ENCODE data around the gene ZNF474.

The ZNF474 gene

DNA sequence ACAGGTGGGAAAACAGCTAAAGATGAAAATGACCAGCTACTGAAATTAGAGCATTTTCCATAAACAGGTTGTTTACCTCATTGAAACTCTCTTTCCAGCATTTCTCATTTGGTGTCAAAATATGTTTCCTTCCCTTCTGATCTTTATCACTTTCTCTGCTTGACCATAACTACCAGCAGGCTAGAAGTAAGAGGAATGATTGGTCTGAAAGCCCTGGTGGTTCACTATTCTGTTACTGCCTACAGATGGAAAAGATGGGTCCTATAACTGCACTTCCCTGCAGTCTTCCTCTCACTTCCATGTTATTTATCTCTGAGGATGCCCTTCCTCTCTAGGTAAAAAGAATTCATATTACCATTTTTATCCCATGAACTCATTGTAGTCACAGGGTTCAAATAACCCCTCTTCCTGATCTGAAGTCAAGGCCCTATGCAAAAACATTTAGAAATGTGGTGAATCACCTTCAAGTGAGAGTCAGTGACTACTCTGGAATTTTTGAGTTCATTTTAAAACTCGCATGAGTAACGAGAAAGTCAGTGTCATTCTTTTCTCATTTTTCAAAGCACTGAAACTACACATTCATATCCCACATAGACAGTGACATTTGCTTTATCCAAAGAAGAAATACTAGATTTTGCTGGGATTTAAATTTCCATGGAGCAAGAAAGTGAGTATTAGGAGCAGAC is 51.7 kb downstream of the ZNF474 start:
- Histone ChIP-seq H3K4me3 (ENCODE audit: low read depth in 1 of 2, low read length in 2 of 2) (no peak overlapping the region), H3K27me3 (ENCODE audit: control insufficient read depth in 1 of 2, insufficient read depth in 2 of 2, low read length in 2 of 2) (no peaks in the 10 kb centered on the region), H3K9ac (ENCODE audit: low read depth in 1 of 2, low read length in 2 of 2) (no peak overlapping the region), H3K9me3 (ENCODE audit: control insufficient read depth in 1 of 2, low read length in 2 of 2) (no peaks in the 10 kb centered on the region), H3K27ac (ENCODE audit: low read depth, low read length) (no peak overlapping the region), H3K4me1 (ENCODE audit: control insufficient read depth in 1 of 2, insufficient read depth in 2 of 2, low read length in 2 of 2) (no peaks in the 10 kb centered on the region), H3K36me3 (ENCODE audit: control insufficient read depth in 1 of 2, insufficient read depth in 2 of 2, low read length in 2 of 2) (no peaks in the 10 kb centered on the region)

DNA sequence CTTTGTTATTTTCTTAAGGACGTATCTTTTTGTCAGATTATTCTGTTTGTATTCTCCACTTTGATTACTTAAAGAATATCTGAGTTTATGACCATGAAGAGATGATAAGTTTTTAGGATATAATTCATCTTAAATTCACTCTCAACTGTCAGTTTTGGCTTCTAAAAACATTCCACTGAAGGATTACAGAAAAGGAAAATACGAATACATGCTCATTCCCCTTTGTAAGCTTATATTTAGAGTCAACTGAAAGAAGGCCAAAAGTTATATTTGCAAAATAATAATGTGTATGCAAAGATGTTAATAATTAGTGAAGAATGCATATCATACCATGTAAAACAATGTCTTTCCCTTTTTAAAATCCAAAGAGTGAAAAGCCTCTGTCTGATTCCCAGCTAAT is 52.5 kb downstream of the ZNF474 start:
- Histone ChIP-seq H3K9ac (ENCODE audit: low read depth in 1 of 2, low read length in 2 of 2) (no peak overlapping the region), H3K27ac (ENCODE audit: low read depth, low read length) (no peak overlapping the region), H3K9me3 (ENCODE audit: control insufficient read depth in 1 of 2, low read length in 2 of 2) (no peaks in the 10 kb centered on the region), H3K4me1 (ENCODE audit: control insufficient read depth in 1 of 2, insufficient read depth in 2 of 2, low read length in 2 of 2) (no peaks in the 10 kb centered on the region), H3K36me3 (ENCODE audit: control insufficient read depth in 1 of 2, insufficient read depth in 2 of 2, low read length in 2 of 2) (no peaks in the 10 kb centered on the region), H3K4me3 (ENCODE audit: low read depth in 1 of 2, low read length in 2 of 2) (no peak overlapping the region), H3K27me3 (ENCODE audit: control insufficient read depth in 1 of 2, insufficient read depth in 2 of 2, low read length in 2 of 2) (no peaks in the 10 kb centered on the region)

DNA sequence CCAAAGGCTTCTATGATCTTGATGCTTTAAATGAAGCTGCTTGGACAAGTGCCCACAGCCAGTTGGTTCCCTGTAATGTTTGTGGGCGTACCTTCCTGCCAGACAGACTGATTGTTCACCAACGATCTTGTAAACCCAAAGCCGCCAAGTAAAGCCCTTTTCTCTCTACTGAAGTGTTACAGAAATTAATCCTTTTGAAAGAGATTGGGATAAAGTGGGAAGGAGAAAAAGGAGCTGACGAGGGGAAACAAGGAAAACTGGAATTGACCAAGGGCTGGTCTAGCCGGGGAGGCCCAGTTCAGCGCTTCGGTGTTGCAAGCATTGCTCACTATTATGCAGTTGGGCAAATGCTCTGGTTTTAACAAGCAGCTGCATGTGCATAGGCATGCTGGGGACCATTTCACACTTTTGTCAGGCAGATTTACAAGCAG is 53.2 kb downstream of the ZNF474 start:
- no peak overlapping the region for H3K9ac ChIP-seq (ENCODE audit: low read depth in 1 of 2, low read length in 2 of 2)
- H3K4me3 ChIP-seq (ENCODE audit: low read depth in 1 of 2, low read length in 2 of 2), result no peak overlapping the region
- no peaks in the 10 kb centered on the region for H3K27me3 ChIP-seq (ENCODE audit: control insufficient read depth in 1 of 2, insufficient read depth in 2 of 2, low read length in 2 of 2)
- no peaks in the 10 kb centered on the region for H3K36me3 ChIP-seq (ENCODE audit: control insufficient read depth in 1 of 2, insufficient read depth in 2 of 2, low read length in 2 of 2)
- no peaks in the 10 kb centered on the region for H3K4me1 ChIP-seq (ENCODE audit: control insufficient read depth in 1 of 2, insufficient read depth in 2 of 2, low read length in 2 of 2)
- H3K9me3 ChIP-seq (ENCODE audit: control insufficient read depth in 1 of 2, low read length in 2 of 2), result no peaks in the 10 kb centered on the region
- no peak overlapping the region for H3K27ac ChIP-seq (ENCODE audit: low read depth, low read length)

DNA sequence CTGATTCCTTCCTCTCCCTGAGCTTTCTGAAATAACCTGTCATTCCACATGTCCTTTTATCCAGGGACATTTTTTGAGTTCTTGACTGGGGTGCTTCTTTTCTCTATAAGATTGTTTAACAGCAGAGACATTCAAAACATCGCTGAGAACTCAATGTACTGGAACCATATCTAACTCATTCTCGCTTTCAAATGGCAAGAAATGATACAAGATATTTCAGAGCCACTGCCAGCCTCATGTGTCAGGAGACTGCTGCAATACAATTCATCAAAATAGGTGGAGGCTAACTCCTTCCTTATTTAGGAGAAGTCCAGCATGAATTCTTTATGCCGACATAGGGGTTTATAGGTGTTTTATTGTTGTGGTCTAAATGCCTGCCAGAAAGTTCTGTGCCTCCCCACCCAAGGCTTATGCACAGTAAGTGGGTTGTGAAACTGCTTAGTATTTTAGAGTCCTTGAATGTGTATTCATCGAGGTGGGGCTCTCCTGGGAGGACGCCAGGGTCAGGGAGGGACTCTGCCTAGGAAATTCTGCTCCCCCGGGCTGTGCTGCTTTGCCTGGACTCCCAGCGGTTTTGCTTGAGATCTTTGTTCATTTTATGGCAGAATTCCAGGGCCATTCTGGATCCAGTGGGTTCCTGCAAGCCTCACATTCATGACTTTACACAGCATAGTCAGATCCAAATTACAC is 53.9 kb downstream of the ZNF474 start:
- H3K36me3 ChIP-seq (ENCODE audit: control insufficient read depth in 1 of 2, insufficient read depth in 2 of 2, low read length in 2 of 2), result no peaks in the 10 kb centered on the region
- no peak overlapping the region for H3K4me3 ChIP-seq (ENCODE audit: low read depth in 1 of 2, low read length in 2 of 2)
- no peaks in the 10 kb centered on the region for H3K27me3 ChIP-seq (ENCODE audit: control insufficient read depth in 1 of 2, insufficient read depth in 2 of 2, low read length in 2 of 2)
- H3K4me1 ChIP-seq (ENCODE audit: control insufficient read depth in 1 of 2, insufficient read depth in 2 of 2, low read length in 2 of 2), result no peaks in the 10 kb centered on the region
- H3K9ac ChIP-seq (ENCODE audit: low read depth in 1 of 2, low read length in 2 of 2), result no peak overlapping the region
- H3K9me3 ChIP-seq (ENCODE audit: control insufficient read depth in 1 of 2, low read length in 2 of 2), result no peaks in the 10 kb centered on the region
- H3K27ac ChIP-seq (ENCODE audit: low read depth, low read length), result no peak overlapping the region

DNA sequence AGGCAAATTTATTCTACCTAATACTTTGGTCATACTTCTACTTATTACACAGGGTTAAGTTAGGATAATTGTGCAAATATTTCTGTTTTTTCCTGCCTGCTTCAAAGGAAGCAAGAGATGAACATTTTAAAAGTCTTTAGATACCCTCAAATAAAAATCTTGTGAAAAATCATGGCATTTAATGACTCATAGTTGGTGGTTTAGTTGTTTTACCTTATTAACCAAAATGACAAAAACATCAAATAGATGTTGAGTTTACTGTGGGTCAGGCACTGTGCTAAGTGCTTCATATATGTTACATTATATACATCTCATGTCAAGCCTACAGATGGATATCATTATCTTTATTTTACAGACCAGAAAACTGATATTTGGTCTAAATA is 54.4 kb downstream of the ZNF474 start:
- H3K27me3 ChIP-seq (ENCODE audit: control insufficient read depth in 1 of 2, insufficient read depth in 2 of 2, low read length in 2 of 2), result no peaks in the 10 kb centered on the region
- H3K9ac ChIP-seq (ENCODE audit: low read depth in 1 of 2, low read length in 2 of 2), result no peak overlapping the region
- H3K36me3 ChIP-seq (ENCODE audit: control insufficient read depth in 1 of 2, insufficient read depth in 2 of 2, low read length in 2 of 2), result no peaks in the 10 kb centered on the region
- H3K4me3 ChIP-seq (ENCODE audit: low read depth in 1 of 2, low read length in 2 of 2), result no peak overlapping the region
- no peak overlapping the region for H3K27ac ChIP-seq (ENCODE audit: low read depth, low read length)
- H3K4me1 ChIP-seq (ENCODE audit: control insufficient read depth in 1 of 2, insufficient read depth in 2 of 2, low read length in 2 of 2), result no peaks in the 10 kb centered on the region
- no peaks in the 10 kb centered on the region for H3K9me3 ChIP-seq (ENCODE audit: control insufficient read depth in 1 of 2, low read length in 2 of 2)

DNA sequence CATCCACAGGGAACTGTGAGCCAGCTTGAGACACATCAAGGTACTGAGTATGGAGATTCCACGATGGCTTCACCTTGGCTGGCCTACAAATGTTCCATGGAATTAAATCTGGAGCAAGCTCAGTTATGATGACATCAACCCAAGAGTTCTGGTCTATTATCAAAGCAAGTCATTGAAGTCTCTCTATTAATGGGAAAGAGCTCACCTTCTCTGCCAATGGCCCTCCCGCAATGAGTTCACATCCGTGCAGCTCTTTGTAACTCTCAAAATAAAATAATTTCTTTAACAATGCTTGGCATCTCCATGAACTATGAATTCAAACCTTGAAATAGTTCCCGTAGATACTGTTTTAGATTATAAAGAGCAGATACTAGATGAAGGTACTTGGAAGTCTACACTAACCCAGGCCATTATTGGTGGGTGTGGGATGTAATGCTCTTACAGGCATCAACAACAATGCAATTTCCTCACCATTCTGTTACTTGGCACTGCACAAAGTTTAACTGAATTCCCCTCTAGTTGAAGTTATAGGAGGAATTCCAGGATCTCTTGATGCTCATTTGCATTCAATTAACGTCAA is 55.4 kb downstream of the ZNF474 start:
- Histone ChIP-seq H3K9ac (ENCODE audit: low read depth in 1 of 2, low read length in 2 of 2) (no peak overlapping the region), H3K4me3 (ENCODE audit: low read depth in 1 of 2, low read length in 2 of 2) (no peak overlapping the region), H3K9me3 (ENCODE audit: control insufficient read depth in 1 of 2, low read length in 2 of 2) (no peaks in the 10 kb centered on the region), H3K27me3 (ENCODE audit: control insufficient read depth in 1 of 2, insufficient read depth in 2 of 2, low read length in 2 of 2) (no peaks in the 10 kb centered on the region), H3K27ac (ENCODE audit: low read depth, low read length) (no peak overlapping the region), H3K36me3 (ENCODE audit: control insufficient read depth in 1 of 2, insufficient read depth in 2 of 2, low read length in 2 of 2) (no peaks in the 10 kb centered on the region), H3K4me1 (ENCODE audit: control insufficient read depth in 1 of 2, insufficient read depth in 2 of 2, low read length in 2 of 2) (no peaks in the 10 kb centered on the region)

DNA sequence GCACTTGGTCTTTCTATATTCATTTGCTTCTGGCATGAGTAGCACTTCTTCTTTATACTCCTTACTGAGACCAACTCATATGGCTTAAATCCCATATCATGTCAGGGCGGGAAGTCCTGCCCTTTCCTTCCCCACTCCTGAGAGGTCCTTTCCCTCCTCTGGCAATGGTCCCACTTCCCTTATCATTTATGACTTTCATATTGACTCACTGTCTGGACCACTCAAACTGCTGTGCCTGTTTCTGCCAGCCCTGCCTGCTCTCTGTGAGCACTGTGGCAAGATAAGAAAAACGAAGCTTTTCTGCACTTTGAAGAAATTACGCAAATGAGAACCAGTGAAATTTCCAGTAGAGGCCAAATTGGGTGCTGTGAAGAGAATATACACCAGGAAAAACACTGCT is 58.1 kb downstream of the ZNF474 start:
- Histone ChIP-seq H3K4me1 (ENCODE audit: control insufficient read depth in 1 of 2, insufficient read depth in 2 of 2, low read length in 2 of 2) (no peaks in the 10 kb centered on the region), H3K9me3 (ENCODE audit: control insufficient read depth in 1 of 2, low read length in 2 of 2) (no peaks in the 10 kb centered on the region), H3K36me3 (ENCODE audit: control insufficient read depth in 1 of 2, insufficient read depth in 2 of 2, low read length in 2 of 2) (no peaks in the 10 kb centered on the region), H3K27ac (ENCODE audit: low read depth, low read length) (no peak overlapping the region), H3K9ac (ENCODE audit: low read depth in 1 of 2, low read length in 2 of 2) (no peak overlapping the region), H3K27me3 (ENCODE audit: control insufficient read depth in 1 of 2, insufficient read depth in 2 of 2, low read length in 2 of 2) (no peaks in the 10 kb centered on the region), H3K4me3 (ENCODE audit: low read depth in 1 of 2, low read length in 2 of 2) (no peak overlapping the region)

DNA sequence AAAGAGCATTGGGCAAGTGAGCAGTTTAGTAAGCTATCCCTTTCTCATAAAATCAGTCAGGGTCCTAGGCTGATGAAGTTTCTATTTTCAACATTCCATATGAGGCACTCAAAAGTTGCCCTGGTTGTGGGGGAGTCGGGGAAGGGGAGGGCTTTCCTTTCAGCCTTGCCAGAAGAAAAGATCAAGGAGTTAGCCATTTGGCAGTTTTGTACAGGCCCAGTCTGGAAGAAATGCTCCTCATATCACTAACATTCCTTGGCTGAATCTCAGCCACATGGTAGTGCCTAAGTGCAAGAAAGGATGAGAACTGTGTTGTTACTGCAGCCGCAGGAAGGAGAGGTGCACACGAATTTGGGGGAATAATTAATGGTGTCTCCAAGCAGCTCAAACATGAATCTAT is 60.8 kb downstream of the ZNF474 start:
- no peak overlapping the region for H3K9ac ChIP-seq (ENCODE audit: low read depth in 1 of 2, low read length in 2 of 2)
- H3K27me3 ChIP-seq (ENCODE audit: control insufficient read depth in 1 of 2, insufficient read depth in 2 of 2, low read length in 2 of 2), result no peaks in the 10 kb centered on the region
- H3K36me3 ChIP-seq (ENCODE audit: control insufficient read depth in 1 of 2, insufficient read depth in 2 of 2, low read length in 2 of 2), result no peaks in the 10 kb centered on the region
- H3K27ac ChIP-seq (ENCODE audit: low read depth, low read length), result no peak overlapping the region
- no peaks in the 10 kb centered on the region for H3K4me1 ChIP-seq (ENCODE audit: control insufficient read depth in 1 of 2, insufficient read depth in 2 of 2, low read length in 2 of 2)
- no peaks in the 10 kb centered on the region for H3K9me3 ChIP-seq (ENCODE audit: control insufficient read depth in 1 of 2, low read length in 2 of 2)
- no peak overlapping the region for H3K4me3 ChIP-seq (ENCODE audit: low read depth in 1 of 2, low read length in 2 of 2)

DNA sequence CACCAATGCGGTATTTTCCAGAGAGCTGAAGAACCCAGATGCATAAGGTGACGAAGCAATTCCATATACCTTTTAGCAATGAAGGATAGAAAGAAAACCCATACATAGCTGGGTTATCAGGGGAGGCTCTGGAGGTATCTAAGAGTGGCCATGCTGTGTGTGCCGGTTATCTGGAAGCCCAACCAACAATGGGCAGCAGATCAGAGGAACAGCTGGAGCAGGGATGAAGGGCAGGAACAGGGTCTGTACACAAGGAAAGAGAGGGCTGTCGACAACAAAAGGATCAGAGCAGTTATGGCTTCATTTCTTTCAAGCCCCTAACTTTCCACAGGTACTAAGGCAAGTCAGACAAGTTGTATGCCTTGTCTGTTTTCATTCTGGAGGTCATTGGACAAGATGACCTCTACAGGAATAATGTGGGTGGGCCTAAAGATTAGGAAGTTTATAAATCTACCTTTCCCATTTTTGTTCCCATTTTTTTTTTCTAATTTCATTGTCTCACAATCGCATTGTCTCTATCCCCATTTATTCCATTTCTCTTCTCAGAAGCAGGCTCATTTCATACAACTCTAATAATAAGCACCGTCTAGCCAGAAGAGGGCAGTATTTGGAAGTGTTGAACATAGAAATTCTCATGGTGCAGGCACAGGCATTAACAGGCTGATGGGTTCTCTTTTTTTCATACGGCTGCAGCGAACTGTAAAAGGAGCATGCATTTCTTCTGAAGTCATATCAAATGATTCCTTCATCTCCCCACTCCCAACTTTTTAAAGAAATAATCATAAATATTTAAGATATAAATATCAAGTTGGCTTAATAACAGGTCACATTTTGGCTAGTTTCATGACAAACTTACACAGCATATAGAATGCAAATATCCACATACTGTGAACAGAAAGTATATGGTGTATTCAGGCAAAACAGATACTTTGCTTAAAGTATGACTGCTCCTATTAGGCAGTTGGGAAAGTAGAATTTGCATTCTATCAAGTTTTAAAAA is 63.5 kb downstream of the ZNF474 start:
- no peak overlapping the region for H3K4me3 ChIP-seq (ENCODE audit: low read depth in 1 of 2, low read length in 2 of 2)
- no peaks in the 10 kb centered on the region for H3K4me1 ChIP-seq (ENCODE audit: control insufficient read depth in 1 of 2, insufficient read depth in 2 of 2, low read length in 2 of 2)
- no peak overlapping the region for H3K27ac ChIP-seq (ENCODE audit: low read depth, low read length)
- H3K27me3 ChIP-seq (ENCODE audit: control insufficient read depth in 1 of 2, insufficient read depth in 2 of 2, low read length in 2 of 2), result no peaks in the 10 kb centered on the region
- H3K9me3 ChIP-seq (ENCODE audit: control insufficient read depth in 1 of 2, low read length in 2 of 2), result no peaks in the 10 kb centered on the region
- no peaks in the 10 kb centered on the region for H3K36me3 ChIP-seq (ENCODE audit: control insufficient read depth in 1 of 2, insufficient read depth in 2 of 2, low read length in 2 of 2)
- no peak overlapping the region for H3K9ac ChIP-seq (ENCODE audit: low read depth in 1 of 2, low read length in 2 of 2)

All from duodenal mucosa (tissue), 2 donors.